B cell (primary cell): ENCODE measurements around the gene KLHL41. TPM values are rescaled to one million over a fixed set of nuclear protein-coding genes. Genes with fewer than 3 reads are reported as not detected.
A peak's percentile ranks its signal among the peaks of the same experiment; 100 is the strongest.

ENCODE experiments used
- ATAC-seq: fragments of 200-7000 bp; cut with Tn5 transposase; one replicate; pipeline ENCODE4 v1.10.0; 2021; ENCODE audit warnings: low read depth, mild to moderate bottlenecking, moderate number of reproducible peaks, moderate library complexity
- CTCF ChIA-PET: fragments of 350-600 bp; sonication (Branson Sonifier 250); formaldehyde crosslinking; loops from one replicate; lab custom pipeline; 2021; ENCODE audit warnings: antibody characterized with exemption, inconsistent platforms; lab: Charles Lee
- POLR2A ChIA-PET: fragments of 350-600 bp; sonication (Branson Sonifier 250); formaldehyde crosslinking; loops from one replicate; lab custom pipeline; 2021; ENCODE audit warnings: antibody characterized with exemption; lab: Charles Lee
- DNase-seq: peaks from one replicate; pipeline ENCODE4 v3.0.0; 2013
- H2AFZ ChIP-seq: 2 replicates; pipeline ENCODE4 v1.6.1; 2012; ENCODE audit warnings: mild to moderate bottlenecking, low read depth, low read length; ENCODE audit not compliant: insufficient read depth, poor library complexity, severe bottlenecking
- H3K27ac ChIP-seq, 2 donors: 1 replicate in 1 of 2; 2 replicates in 1 of 2; pipeline ENCODE4 v1.5.1; 2012 to 2013; ENCODE audit warnings: low read length in 2 of 2, mild to moderate bottlenecking in 2 of 2, moderate library complexity in 1 of 2
- H3K27me3 ChIP-seq, 4 experiments: fragments of 200-600 bp in 1 of 4; sonication (generic) in 1 of 4; replicated peaks in 1 of 4; 1 replicate in 2 of 4; 2 replicates in 2 of 4; pipeline versions ENCODE4 v1.6.1 to v1.7.0; 2013 to 2016; ENCODE audit warnings: low read length in 3 of 4, mild to moderate bottlenecking in 2 of 4, mixed read lengths in 1 of 4, moderate library complexity in 1 of 4; ENCODE audit not compliant: insufficient read depth in 4 of 4, control insufficient read depth in 3 of 4; ENCODE audit errors: control extremely low read depth in 1 of 4
- H3K36me3 ChIP-seq, 2 experiments: replicated peaks in 1 of 2; 1 replicate in 1 of 2; 2 replicates in 1 of 2; pipeline versions ENCODE4 v1.6.1 to v1.7.1; 2013; ENCODE audit warnings: low read length in 1 of 2; ENCODE audit not compliant: insufficient read depth in 2 of 2, control insufficient read depth in 1 of 2; ENCODE audit errors: control extremely low read depth in 1 of 2, extremely low read depth in 1 of 2
- H3K4me1 ChIP-seq, 2 donors: fragments of 200-600 bp in 1 of 2; sonication (generic) in 1 of 2; 1 replicate in 1 of 2; 2 replicates in 1 of 2; pipeline versions ENCODE4 v1.5.1 to v1.6.1; 2013 to 2017; ENCODE audit warnings: low read length in 2 of 2; ENCODE audit not compliant: control insufficient read depth in 2 of 2, insufficient read depth in 2 of 2
- H3K4me2 ChIP-seq: replicated peaks from 2 replicates; pipeline ENCODE3; 2012; ENCODE audit warnings: mild to moderate bottlenecking, low read depth, low read length; ENCODE audit not compliant: poor library complexity, severe bottlenecking
- H3K4me3 ChIP-seq, 5 experiments: fragments of 200-600 bp in 1 of 5; sonication (generic) in 1 of 5; 1 replicate in 3 of 5; 2 replicates in 2 of 5; pipeline versions ENCODE4 v1.5.1 to v1.7.0; 2011 to 2016; ENCODE audit warnings: low read length in 4 of 5, mild to moderate bottlenecking in 4 of 5, low read depth in 2 of 5, control low read depth in 1 of 5, moderate library complexity in 1 of 5; ENCODE audit not compliant: insufficient read depth in 1 of 5; ENCODE audit errors: control extremely low read depth in 1 of 5, extremely low read depth in 1 of 5
- H3K79me2 ChIP-seq: fragments of 200-600 bp; sonication (generic); one replicate; pipeline ENCODE4 v1.6.0; 2016; ENCODE audit warnings: low read length; ENCODE audit not compliant: control insufficient read depth, insufficient read depth
- H3K9ac ChIP-seq: fragments of 200-600 bp; sonication (generic); 2 replicates; pipeline ENCODE4 v1.6.1; 2017; ENCODE audit warnings: mild to moderate bottlenecking, low read length, moderate library complexity
- H3K9me3 ChIP-seq, 3 donors: one replicate each; pipeline versions ENCODE4 v1.6.1 to v1.7.1; 2013; ENCODE audit warnings: low read length in 2 of 3; ENCODE audit not compliant: control insufficient read depth in 2 of 3, insufficient read depth in 1 of 3; ENCODE audit errors: control extremely low read depth in 1 of 3
- H4K20me1 ChIP-seq: 2 replicates; pipeline ENCODE4 v1.6.0; 2012; ENCODE audit warnings: mild to moderate bottlenecking, low read length; ENCODE audit not compliant: insufficient read depth, control insufficient read depth, poor library complexity, severe bottlenecking
- H3K27ac Mint-ChIP-seq: one replicate; pipeline ENCODE4 v1.8.0; 2021; ENCODE audit warnings: mixed read lengths
- H3K27me3 Mint-ChIP-seq: one replicate; pipeline ENCODE4 v1.8.0; 2021; ENCODE audit warnings: mixed read lengths
- H3K4me1 Mint-ChIP-seq: one replicate; pipeline ENCODE4 v1.8.0; 2021; ENCODE audit warnings: mixed read lengths
- H3K4me3 Mint-ChIP-seq: one replicate; pipeline ENCODE4 v1.8.0; 2021; ENCODE audit warnings: mixed read lengths
- H3K9me3 Mint-ChIP-seq: one replicate; pipeline ENCODE4 v1.8.0; 2022; ENCODE audit warnings: mixed read lengths; ENCODE audit not compliant: insufficient read depth
- EZH2 ChIP-seq: IDR thresholded peaks from 2 replicates; pipeline ENCODE4 v1.6.1; 2012; ENCODE audit warnings: borderline replicate concordance, low read depth, mild to moderate bottlenecking, moderate library complexity, low read length; ENCODE audit not compliant: insufficient read depth, poor library complexity, severe bottlenecking
- WGBS: methylation state at CpG from one replicate; pipeline ENCODE4 v1.1.5; 2013; ENCODE audit warnings: missing lambda C conversion rate; ENCODE audit not compliant: insufficient coverage; 5-methylcytosine and 5-hydroxymethylcytosine counted together
- intact Hi-C: fragments of 100-400 bp; cut with micrococcal nuclease; formaldehyde crosslinking; loops from one replicate; pipeline ENCODE4 v1.10.0; 2022
- polyA plus RNA-seq: library from polyadenylated mRNA; depleted of rRNA; stranded (reverse); fragments of >200 nt; gene quantifications from 2 replicates; pipeline ENCODE4 v1.2.3, GENCODE V29; 2012
- total RNA-seq, 2 donors: library from RNA; stranded (reverse); fragments of 120-200 nt in 1 of 2; gene quantifications; 1 replicate in 1 of 2; 2 replicates in 1 of 2; pipeline versions ENCODE4 v1.2.3 to v1.2.4, GENCODE V29; 2013 to 2022
- TF ChIP-seq, protein P1 (sequence below): fragments of 200-600 bp; IDR thresholded peaks from one replicate; pipeline ENCODE4 v1.8.0; 2022; ENCODE audit warnings: antibody characterized with exemption, mild to moderate bottlenecking

KLHL41 gene
- total and polyA plus RNA-seq, 2 donors (not counting 1 experiment from before 2014, with no cell fraction given), result 0.03 to 0.27 TPM

DNA sequence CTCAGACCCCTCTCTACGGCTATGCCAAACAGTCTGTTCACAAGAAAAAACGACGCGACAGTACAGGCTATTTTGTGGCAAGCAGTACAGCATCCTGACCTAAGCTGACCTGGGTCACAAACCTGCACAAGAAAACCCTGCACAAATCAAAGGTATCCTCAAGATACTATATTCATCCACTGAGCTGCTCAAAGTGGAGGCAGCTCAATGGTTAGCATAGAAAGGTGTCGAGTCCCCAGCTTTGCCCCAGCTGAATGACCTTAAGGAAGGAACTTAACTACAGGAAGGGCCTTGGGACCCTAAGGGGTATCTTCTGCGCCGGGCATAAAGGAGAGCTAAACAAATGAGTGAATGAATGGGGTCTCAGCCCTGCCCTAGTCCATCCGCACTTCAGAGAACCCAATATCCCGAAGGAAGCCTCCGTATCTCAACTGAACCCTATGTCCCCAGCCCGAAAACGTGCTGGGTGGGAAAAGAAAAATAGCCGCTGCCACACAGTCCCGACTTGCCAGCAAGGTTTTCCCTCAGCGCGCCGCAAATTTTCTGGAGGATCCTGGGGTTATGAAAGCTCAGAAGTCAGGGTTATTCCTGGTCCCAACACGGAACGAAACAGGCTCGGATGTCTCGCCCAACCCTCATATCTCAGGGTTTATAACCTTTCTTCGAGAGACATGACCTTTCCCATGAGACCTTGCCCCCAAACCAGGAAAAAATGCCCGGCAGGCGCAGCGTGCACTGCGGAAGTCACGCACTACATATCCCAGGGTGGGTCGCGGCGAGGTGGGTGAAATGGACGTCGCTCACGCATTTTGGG, 63.9 kb downstream of the KLHL41 start, which contains the start of gene FASTKD1:
Gene FASTKD1 (minus strand): TSS at position 706 of the 814 bp plus-strand sequence. CDS start 1,836 bp downstream, outside the sequence.
- ATAC-seq (peak; percentile 100), DNase-seq (peak; percentile 90)
- H3K4me1 ChIP-seq, result peaks cover 5 to 6% of the 10 kb centered on the region in 2 donors
- intact Hi-C loops, result loop anchor here (1.0 to 10.0 kb wide), 5 partner anchors 11 to 1861 kb away; partner anchors contain the start of genes CFAP210, DCAF17, METTL8 and PHOSPHO2
- under 1% methylated on average over 31 of the region's 33 CpGs for WGBS
- no peaks in the 10 kb centered on the region for H3K36me3 ChIP-seq
- Mint-ChIP-seq H3K27ac (peak within 1 kb of the TSS; percentile 88), H3K9me3 (no peaks in the 10 kb centered on the region), H3K27me3 (no peaks in the 10 kb centered on the region), H3K4me3 (peak within 1 kb of the TSS; percentile 96), H3K4me1 (peaks cover 14% of the 10 kb centered on the region)
- TF ChIP-seq, protein P1, sequence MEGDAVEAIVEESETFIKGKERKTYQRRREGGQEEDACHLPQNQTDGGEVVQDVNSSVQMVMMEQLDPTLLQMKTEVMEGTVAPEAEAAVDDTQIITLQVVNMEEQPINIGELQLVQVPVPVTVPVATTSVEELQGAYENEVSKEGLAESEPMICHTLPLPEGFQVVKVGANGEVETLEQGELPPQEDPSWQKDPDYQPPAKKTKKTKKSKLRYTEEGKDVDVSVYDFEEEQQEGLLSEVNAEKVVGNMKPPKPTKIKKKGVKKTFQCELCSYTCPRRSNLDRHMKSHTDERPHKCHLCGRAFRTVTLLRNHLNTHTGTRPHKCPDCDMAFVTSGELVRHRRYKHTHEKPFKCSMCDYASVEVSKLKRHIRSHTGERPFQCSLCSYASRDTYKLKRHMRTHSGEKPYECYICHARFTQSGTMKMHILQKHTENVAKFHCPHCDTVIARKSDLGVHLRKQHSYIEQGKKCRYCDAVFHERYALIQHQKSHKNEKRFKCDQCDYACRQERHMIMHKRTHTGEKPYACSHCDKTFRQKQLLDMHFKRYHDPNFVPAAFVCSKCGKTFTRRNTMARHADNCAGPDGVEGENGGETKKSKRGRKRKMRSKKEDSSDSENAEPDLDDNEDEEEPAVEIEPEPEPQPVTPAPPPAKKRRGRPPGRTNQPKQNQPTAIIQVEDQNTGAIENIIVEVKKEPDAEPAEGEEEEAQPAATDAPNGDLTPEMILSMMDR, result no peak
- no peak for TF ChIP-seq EZH2
- H3K4me3 ChIP-seq, result peak within 1 kb of the TSS; percentile 74 to 99 (median 89)
- no peaks in the 10 kb centered on the region for H4K20me1 ChIP-seq
- H3K27ac ChIP-seq, result peak within 1 kb of the TSS; percentile 75 to 84
- CTCF ChIA-PET, result interaction anchor here (0.7 to 2.3 kb wide), 3 partner anchors 11 to 255 kb away, joined by 3 to 14 read pairs (median 3); partner anchors contain the start of gene PPIG
- peak within 1 kb of the TSS; percentile 75 for H3K4me2 ChIP-seq
- H3K9ac ChIP-seq, result peak within 1 kb of the TSS; percentile 90
- no peaks in the 10 kb centered on the region for H3K9me3 ChIP-seq
- H2AFZ ChIP-seq, result peak within 1 kb of the TSS; percentile 98
- POLR2A ChIA-PET, result interaction anchor here (2.0 kb wide), 1 partner anchor 11 kb away, joined by 16 read pairs; the partner anchor contains the start of gene PPIG
- peaks cover 35% of the 10 kb centered on the region for H3K79me2 ChIP-seq
- no peaks in the 10 kb centered on the region for H3K27me3 ChIP-seq
